NCI-H2029 treated with DMSO at 0.1 percent for 48 hours (cell line): ENCODE data around the gene SLC1A2.

Experiments used
- DNase-seq: peaks from one replicate; lab custom pipeline; 2025; lab: John Stamatoyannopoulos, UW

SLC1A2 gene

GRCh38 chr11:35223991-35224390 lies 195.4 kb downstream of the SLC1A2 start:
- no peak for DNase-seq

- no peak for DNase-seq
Measured at GRCh38 chr11:35223371-35223796, 196.0 kb downstream of the SLC1A2 start.

- DNase-seq, result no peak
Measured at GRCh38 chr11:35218956-35219355, 200.4 kb downstream of the SLC1A2 start.

- DNase-seq, result no peak
Measured at GRCh38 chr11:35216962-35217678, 202.2 kb downstream of the SLC1A2 start.

- DNase-seq, result no peak
Measured at GRCh38 chr11:35215945-35216344, 203.4 kb downstream of the SLC1A2 start.

GRCh38 chr11:35214792-35215193 lies 204.6 kb downstream of the SLC1A2 start:
- DNase-seq, result no peak

- DNase-seq, result no peak
Measured at GRCh38 chr11:35214226-35214770, 205.1 kb downstream of the SLC1A2 start.

GRCh38 chr11:35211952-35212351 lies 207.4 kb downstream of the SLC1A2 start:
- no peak for DNase-seq

GRCh38 chr11:35210876-35211546 lies 208.3 kb downstream of the SLC1A2 start:
- DNase-seq, result no peak

- no peak for DNase-seq
Measured at GRCh38 chr11:35208795-35209194, 210.6 kb downstream of the SLC1A2 start.

- DNase-seq, result no peak
Measured at GRCh38 chr11:35207471-35208403, 211.6 kb downstream of the SLC1A2 start.

GRCh38 chr11:35206616-35207015 lies 212.7 kb downstream of the SLC1A2 start:
- no peak for DNase-seq

- DNase-seq, result no peak
Measured at GRCh38 chr11:35204614-35205013, 214.7 kb downstream of the SLC1A2 start.
